Measurements from ENCODE around the gene FBF1. TPM values are rescaled to one million over a fixed set of nuclear protein-coding genes. Genes with fewer than 3 reads are reported as not detected.

FBF1 gene
- total and polyA plus RNA-seq, 2 of the 4 experiments (the other 2 are of a cell fraction) = 4.5 to 8.0 TPM

- Histone ChIP-seq H2AK5ac (ENCODE audit: low read depth, low read length) (no peak overlapping the region), H3K79me1 (ENCODE audit: low read depth in 1 of 2, low read length in 2 of 2) (peaks cover 4 to 21% of the 10 kb centered on the region in 2 experiments; a peak in 2 of 4 replicates), H3K56ac (ENCODE audit: extremely low read depth, insufficient read depth, low read length) (no peak overlapping the region), H3K9me1 (ENCODE audit: insufficient read depth, low read length) (peaks cover 8% of the 10 kb centered on the region; the same call in 1 of the 2 replicates), H3K23ac (ENCODE audit: low read depth, low read length) (no peak overlapping the region), H4K20me1 (ENCODE audit: insufficient read depth, low read length) (peaks cover 4% of the 10 kb centered on the region; the same call in 1 of the 2 replicates), H3K4me1 (ENCODE audit: control insufficient read depth, insufficient read depth, low read length) (no peaks in the 10 kb centered on the region), H2AFZ (replicated peaks; ENCODE audit: low read length, poor library complexity) (no peak overlapping the region), H2BK120ac (ENCODE audit: low read depth, low read length) (no peak overlapping the region), H3K4ac (ENCODE audit: low read depth, low read length) (no peak overlapping the region), H3K4me2 (ENCODE audit: low read depth, low read length) (no peak overlapping the region), H3K4me3 (ENCODE audit: insufficient read depth, low read depth, low read length) (no peak overlapping the region), H4K8ac (ENCODE audit: low read depth in 2 of 2, low read length in 2 of 2) (no peak overlapping the region), H2BK20ac (ENCODE audit: low read depth, low read length) (no peak overlapping the region), H2BK5ac (ENCODE audit: low read depth, low read length, poor library complexity, severe bottlenecking) (no peak overlapping the region), H2AK9ac (replicated peaks; ENCODE audit: low read depth, low read length, poor library complexity) (peak overlapping the region; percentile 37), H3K9ac (ENCODE audit: low read depth, low read length) (no peak overlapping the region), H3K36me3 (ENCODE audit: control insufficient read depth, insufficient read depth, low read length) (peaks cover 19% of the 10 kb centered on the region), H3K14ac (replicated peaks; ENCODE audit: low read depth, low read length) (no peak overlapping the region), H4K91ac (ENCODE audit: insufficient read depth, low read depth, low read length) (no peak overlapping the region), H3K9me3 (ENCODE audit: control insufficient read depth, insufficient read depth, low read length) (no peaks in the 10 kb centered on the region), H2BK15ac (ENCODE audit: low read depth, low read length) (no peak overlapping the region), H3K27ac (ENCODE audit: insufficient read depth, low read length) (no peak overlapping the region), H3K27me3 (ENCODE audit: control insufficient read depth, insufficient read depth, low read length) (no peaks in the 10 kb centered on the region), H4K5ac (ENCODE audit: low read depth, low read length) (no peak overlapping the region), H3K18ac (ENCODE audit: low read depth, low read length) (no peak overlapping the region)
- POLR2A ChIA-PET (ENCODE audit: unreplicated experiment) = interaction anchor here (0.6 kb wide), 2 partner anchors 34 to 1085 kb away, joined by 3 to 6 read pairs; partner anchors contain the start of gene WBP2
- no CpG with 5 or more reads among the region's 6 CpGs for WGBS, 2 experiments (ENCODE audit: extremely low coverage in 2 of 2, insufficient read length in 1 of 2)
- TF ChIP-seq CTCF (conservative IDR thresholded peaks at IDR 0.05; ENCODE audit: low read depth, low read length) = no peak
- no peak for TF ChIP-seq MAZ (IDR thresholded peaks at IDR 0.05; ENCODE audit: borderline replicate concordance, low read depth, low read length)
- TF ChIP-seq MXI1 (IDR thresholded peaks at IDR 0.05; ENCODE audit: borderline replicate concordance, low read depth, low read length) = no peak
- no peak for TF ChIP-seq MAFK (IDR thresholded peaks at IDR 0.05; ENCODE audit: low read depth, low read length)
- no peak for TF ChIP-seq RCOR1 (IDR thresholded peaks at IDR 0.05; ENCODE audit: insufficient replicate concordance, low read length)
- no peak for TF ChIP-seq CHD1 (IDR thresholded peaks at IDR 0.05; ENCODE audit: low read depth, low read length)
- TF ChIP-seq RAD21 (IDR thresholded peaks at IDR 0.05; ENCODE audit: low read length) = no peak
- TF ChIP-seq, protein P1, sequence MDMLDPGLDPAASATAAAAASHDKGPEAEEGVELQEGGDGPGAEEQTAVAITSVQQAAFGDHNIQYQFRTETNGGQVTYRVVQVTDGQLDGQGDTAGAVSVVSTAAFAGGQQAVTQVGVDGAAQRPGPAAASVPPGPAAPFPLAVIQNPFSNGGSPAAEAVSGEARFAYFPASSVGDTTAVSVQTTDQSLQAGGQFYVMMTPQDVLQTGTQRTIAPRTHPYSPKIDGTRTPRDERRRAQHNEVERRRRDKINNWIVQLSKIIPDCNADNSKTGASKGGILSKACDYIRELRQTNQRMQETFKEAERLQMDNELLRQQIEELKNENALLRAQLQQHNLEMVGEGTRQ (IDR thresholded peaks at IDR 0.05; ENCODE audit: low read depth, low read length) = no peak
- TF ChIP-seq RFX5 (IDR thresholded peaks at IDR 0.05; ENCODE audit: low read depth, low read length) = no peak
- no peak for TF ChIP-seq BHLHE40 (IDR thresholded peaks at IDR 0.05; ENCODE audit: low read depth, low read length)
- TF ChIP-seq SMC3 (IDR thresholded peaks at IDR 0.05; ENCODE audit: low read depth, low read length) = no peak
- no peak for TF ChIP-seq NFE2L2 (IDR thresholded peaks at IDR 0.05; ENCODE audit: low read depth, low read length)
- TF ChIP-seq FOS (IDR thresholded peaks at IDR 0.05; ENCODE audit: low read depth, low read length) = no peak
- no peak for TF ChIP-seq CEBPB (IDR thresholded peaks at IDR 0.05; ENCODE audit: low read depth, low read length)
- TF ChIP-seq POLR2A (IDR thresholded peaks at IDR 0.05; ENCODE audit: low read depth, low read length) = no peak
- TF ChIP-seq, protein P2, sequence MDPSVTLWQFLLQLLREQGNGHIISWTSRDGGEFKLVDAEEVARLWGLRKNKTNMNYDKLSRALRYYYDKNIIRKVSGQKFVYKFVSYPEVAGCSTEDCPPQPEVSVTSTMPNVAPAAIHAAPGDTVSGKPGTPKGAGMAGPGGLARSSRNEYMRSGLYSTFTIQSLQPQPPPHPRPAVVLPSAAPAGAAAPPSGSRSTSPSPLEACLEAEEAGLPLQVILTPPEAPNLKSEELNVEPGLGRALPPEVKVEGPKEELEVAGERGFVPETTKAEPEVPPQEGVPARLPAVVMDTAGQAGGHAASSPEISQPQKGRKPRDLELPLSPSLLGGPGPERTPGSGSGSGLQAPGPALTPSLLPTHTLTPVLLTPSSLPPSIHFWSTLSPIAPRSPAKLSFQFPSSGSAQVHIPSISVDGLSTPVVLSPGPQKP (IDR thresholded peaks at IDR 0.05; ENCODE audit: borderline replicate concordance, low read depth, low read length) = no peak
- dilution Hi-C loops (cut with HindIII; ENCODE audit: low sequenced_read_pairs, unreplicated experiment) = no loop called here
- CTCF ChIA-PET = interaction anchor here (0.7 kb wide), 1 partner anchor 106 kb away, joined by 7 read pairs; no protein-coding TSS in a partner anchor
- intact Hi-C loops (cut with micrococcal nuclease) = no loop called here
- no TSS peak for BruUV-seq (replicated peaks)
- ATAC-seq (ENCODE audit: low read depth) (no peak), DNase-seq (no peak)
- in situ Hi-C loops (cut with MboI; ENCODE audit: low sequenced_read_pairs) = no loop called here
Measured at GRCh38 chr17:75889454-75889853, 51.4 kb downstream of the FBF1 start.
